Ishikawa (cell line): ENCODE data around the gene MS4A15.

Experiments
- CEBPB ChIP-seq: IDR thresholded peaks from 2 replicates; pipeline ENCODE4 v1.6.1; 2012
- CREB1 ChIP-seq: IDR thresholded peaks from 2 replicates; pipeline ENCODE4 v1.6.1; 2012; ENCODE audit warnings: low read depth
- EGR1 ChIP-seq: IDR thresholded peaks from 2 replicates; pipeline ENCODE4 v1.6.1; 2012
- EP300 ChIP-seq: IDR thresholded peaks from 2 replicates; pipeline ENCODE4 v1.6.1; 2012; ENCODE audit warnings: borderline replicate concordance
- FOXM1 ChIP-seq: IDR thresholded peaks from 2 replicates; pipeline ENCODE4 v1.6.1; 2012; ENCODE audit warnings: low read depth, borderline replicate concordance
- NFIC ChIP-seq: IDR thresholded peaks from 2 replicates; pipeline ENCODE4 v1.6.1; 2012
- RAD21 ChIP-seq: IDR thresholded peaks from 2 replicates; pipeline ENCODE4 v1.6.1; 2012; ENCODE audit warnings: low read depth
- TAF1 ChIP-seq: IDR thresholded peaks from 2 replicates; pipeline ENCODE4 v1.6.1; 2012; ENCODE audit warnings: low read depth, mild to moderate bottlenecking
- TCF12 ChIP-seq: IDR thresholded peaks from 2 replicates; pipeline ENCODE4 v1.6.1; 2012; ENCODE audit warnings: low read depth
- TEAD4 ChIP-seq: IDR thresholded peaks from 2 replicates; pipeline ENCODE4 v1.6.1; 2012
- USF1 ChIP-seq: IDR thresholded peaks from 2 replicates; pipeline ENCODE4 v1.6.1; 2012
- YY1 ChIP-seq: IDR thresholded peaks from 2 replicates; pipeline ENCODE4 v1.6.1; 2012; ENCODE audit warnings: low read depth
- ZBTB7A ChIP-seq: IDR thresholded peaks from 2 replicates; pipeline ENCODE4 v1.6.1; 2012; ENCODE audit warnings: low read depth
- TF ChIP-seq, protein P1 (sequence below): IDR thresholded peaks from 2 replicates; pipeline ENCODE4 v1.6.1; 2012; ENCODE audit warnings: low read depth, mild to moderate bottlenecking
- TF ChIP-seq, protein P2 (sequence below): IDR thresholded peaks from 2 replicates; pipeline ENCODE4 v1.6.1; 2012

Gene MS4A15

DNA sequence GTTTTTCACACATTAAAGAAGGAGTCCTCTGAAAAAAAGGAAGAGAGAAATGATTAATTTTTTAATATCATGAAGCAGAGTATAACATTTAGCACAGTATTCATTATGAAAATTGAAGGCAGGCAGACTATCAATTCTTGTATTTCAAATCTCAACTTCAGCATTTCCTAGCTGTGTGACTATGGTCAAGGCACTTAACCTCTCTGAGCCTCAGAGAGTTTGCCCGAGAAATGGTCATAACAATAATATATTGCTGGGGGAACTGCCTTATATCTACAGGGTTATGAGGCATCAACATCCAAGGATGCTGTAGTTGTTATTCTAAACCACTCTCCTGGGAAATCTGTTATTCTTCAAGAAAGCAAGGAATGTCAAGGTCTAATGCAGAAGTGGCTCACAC is 31.1 kb upstream of the MS4A15 start:
- no peak for TF ChIP-seq USF1
- TF ChIP-seq NFIC, result no peak
- TF ChIP-seq TAF1, result no peak
- TF ChIP-seq CREB1, result no peak
- TF ChIP-seq EP300, result no peak
- TF ChIP-seq CEBPB, result no peak
- no peak for TF ChIP-seq ZBTB7A
- TF ChIP-seq, protein P1, sequence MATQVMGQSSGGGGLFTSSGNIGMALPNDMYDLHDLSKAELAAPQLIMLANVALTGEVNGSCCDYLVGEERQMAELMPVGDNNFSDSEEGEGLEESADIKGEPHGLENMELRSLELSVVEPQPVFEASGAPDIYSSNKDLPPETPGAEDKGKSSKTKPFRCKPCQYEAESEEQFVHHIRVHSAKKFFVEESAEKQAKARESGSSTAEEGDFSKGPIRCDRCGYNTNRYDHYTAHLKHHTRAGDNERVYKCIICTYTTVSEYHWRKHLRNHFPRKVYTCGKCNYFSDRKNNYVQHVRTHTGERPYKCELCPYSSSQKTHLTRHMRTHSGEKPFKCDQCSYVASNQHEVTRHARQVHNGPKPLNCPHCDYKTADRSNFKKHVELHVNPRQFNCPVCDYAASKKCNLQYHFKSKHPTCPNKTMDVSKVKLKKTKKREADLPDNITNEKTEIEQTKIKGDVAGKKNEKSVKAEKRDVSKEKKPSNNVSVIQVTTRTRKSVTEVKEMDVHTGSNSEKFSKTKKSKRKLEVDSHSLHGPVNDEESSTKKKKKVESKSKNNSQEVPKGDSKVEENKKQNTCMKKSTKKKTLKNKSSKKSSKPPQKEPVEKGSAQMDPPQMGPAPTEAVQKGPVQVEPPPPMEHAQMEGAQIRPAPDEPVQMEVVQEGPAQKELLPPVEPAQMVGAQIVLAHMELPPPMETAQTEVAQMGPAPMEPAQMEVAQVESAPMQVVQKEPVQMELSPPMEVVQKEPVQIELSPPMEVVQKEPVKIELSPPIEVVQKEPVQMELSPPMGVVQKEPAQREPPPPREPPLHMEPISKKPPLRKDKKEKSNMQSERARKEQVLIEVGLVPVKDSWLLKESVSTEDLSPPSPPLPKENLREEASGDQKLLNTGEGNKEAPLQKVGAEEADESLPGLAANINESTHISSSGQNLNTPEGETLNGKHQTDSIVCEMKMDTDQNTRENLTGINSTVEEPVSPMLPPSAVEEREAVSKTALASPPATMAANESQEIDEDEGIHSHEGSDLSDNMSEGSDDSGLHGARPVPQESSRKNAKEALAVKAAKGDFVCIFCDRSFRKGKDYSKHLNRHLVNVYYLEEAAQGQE, result no peak
- TF ChIP-seq YY1, result no peak
- TF ChIP-seq TCF12, result no peak
- no peak for TF ChIP-seq FOXM1

DNA sequence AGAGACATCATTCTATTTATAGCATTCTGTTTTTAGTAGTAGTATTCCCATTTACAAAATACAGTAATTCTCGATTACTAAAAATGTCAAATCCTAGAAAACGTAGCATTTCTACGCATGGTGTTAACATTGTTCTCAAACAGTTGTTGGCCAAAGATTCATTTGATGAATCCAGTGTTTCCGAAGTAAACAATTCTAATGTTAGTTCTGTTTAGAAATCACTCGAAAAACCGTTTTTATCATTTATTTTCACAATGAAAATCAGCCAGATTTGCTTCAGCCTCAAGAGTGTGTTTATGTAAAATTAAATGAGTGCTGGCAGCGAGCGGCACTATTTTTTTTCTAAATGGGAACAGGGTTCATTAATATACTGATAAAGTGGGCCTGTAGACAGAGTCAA is 25.1 kb upstream of the MS4A15 start:
- no peak for TF ChIP-seq YY1
- no peak for TF ChIP-seq CEBPB
- TF ChIP-seq ZBTB7A, result no peak

DNA sequence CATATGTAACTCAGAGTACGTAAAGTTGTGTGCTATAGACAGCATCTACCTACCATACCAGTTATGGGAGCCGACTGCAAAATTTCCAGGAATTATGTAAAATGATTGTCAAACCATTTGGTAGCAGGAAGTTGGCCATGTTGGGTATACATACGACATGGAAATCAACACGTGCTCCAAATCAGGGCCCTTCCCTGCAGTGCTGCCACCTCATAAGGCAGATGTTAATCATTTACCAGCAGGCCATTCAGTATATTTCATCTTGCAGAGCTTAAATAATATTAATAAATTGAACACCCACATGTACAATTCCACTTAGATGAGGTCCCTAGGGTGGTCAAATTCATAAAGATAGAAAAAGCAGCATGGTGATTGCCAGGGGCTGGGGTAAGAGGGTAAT is 22.4 kb upstream of the MS4A15 start:
- TF ChIP-seq TAF1 (no peak), FOXM1 (no peak), TCF12 (no peak), YY1 (no peak), RAD21 (no peak), CREB1 (no peak), CEBPB (no peak), NFIC (no peak), EP300 (no peak), USF1 (no peak), EGR1 (no peak), TEAD4 (no peak), ZBTB7A (no peak)
- TF ChIP-seq, protein P1, result no peak
- TF ChIP-seq, protein P2, sequence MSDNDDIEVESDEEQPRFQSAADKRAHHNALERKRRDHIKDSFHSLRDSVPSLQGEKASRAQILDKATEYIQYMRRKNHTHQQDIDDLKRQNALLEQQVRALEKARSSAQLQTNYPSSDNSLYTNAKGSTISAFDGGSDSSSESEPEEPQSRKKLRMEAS, result no peak

- TF ChIP-seq, protein P2, result no peak
- TF ChIP-seq RAD21 (no peak), EGR1 (no peak), ZBTB7A (no peak), TCF12 (no peak), CREB1 (no peak), YY1 (no peak), NFIC (no peak), EP300 (no peak)
- TF ChIP-seq, protein P1, result no peak
Measured at GRCh38 chr11:60739114-60739513, 17.6 kb upstream of the MS4A15 start.

- TF ChIP-seq NFIC (no peak), ZBTB7A (no peak), EP300 (no peak), TEAD4 (no peak), EGR1 (no peak), YY1 (no peak), USF1 (no peak), FOXM1 (no peak), TCF12 (no peak), CEBPB (no peak), CREB1 (no peak), TAF1 (no peak), RAD21 (no peak)
- TF ChIP-seq, protein P2, result no peak
- TF ChIP-seq, protein P1, result no peak
Measured at GRCh38 chr11:60740573-60740972, 16.1 kb upstream of the MS4A15 start.
